GM18508 (cell line): ENCODE results near the gene AWAT1.
"Not testable (repeated sequence)": the region's sequence is repeated elsewhere in the genome, so short reads cannot be mapped to it uniquely, and the experiment has no call there.

Source experiments
- ATAC-seq: cut with Tn5 transposase; IDR thresholded peaks from one replicate; pipeline ENCODE4 v1.9.1; 2021; ENCODE audit warnings: moderate number of reproducible peaks; ENCODE audit not compliant: insufficient read depth, unreplicated experiment

Gene AWAT1

DNA sequence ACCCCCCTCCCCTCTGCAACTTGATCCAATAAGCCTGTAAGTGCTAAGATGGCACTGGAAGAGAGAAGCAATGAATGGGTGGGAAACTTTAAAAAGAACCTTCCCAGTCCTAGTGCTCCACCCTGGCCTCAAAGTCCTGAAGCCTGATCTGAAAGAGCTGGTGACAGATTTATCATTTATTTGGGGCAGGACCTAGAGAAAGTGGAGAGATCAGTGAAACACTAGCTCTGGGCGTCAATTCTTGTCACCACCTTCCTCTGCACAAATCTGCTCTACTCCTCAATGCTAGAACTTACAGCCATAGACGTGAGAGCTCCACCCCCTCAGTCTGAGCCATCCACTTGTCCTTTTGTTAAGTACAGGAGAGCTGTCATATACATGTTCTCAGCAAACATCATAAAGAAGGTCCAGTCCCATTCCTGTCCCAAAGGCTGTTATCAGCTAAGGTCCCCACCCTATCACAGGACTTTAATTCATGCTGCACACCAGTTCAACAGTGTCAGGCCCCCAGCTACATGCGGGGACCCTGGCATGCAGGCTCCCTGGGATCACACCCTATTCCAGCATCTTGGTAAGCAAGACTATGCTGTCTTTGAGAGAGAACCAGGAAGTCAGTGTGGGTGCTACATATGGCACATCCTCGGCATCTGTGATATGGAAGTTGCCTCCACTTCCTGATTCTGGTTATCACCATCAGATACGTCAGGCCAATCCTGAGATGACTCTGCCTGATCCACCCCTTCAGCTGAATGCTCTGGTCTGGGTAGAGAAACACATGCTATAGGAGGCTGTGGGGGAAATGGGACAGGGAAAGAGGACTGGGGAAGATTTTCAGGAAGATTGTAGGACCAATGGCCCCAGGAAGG is 23.2 kb downstream of the AWAT1 start:
- no peak for ATAC-seq

DNA sequence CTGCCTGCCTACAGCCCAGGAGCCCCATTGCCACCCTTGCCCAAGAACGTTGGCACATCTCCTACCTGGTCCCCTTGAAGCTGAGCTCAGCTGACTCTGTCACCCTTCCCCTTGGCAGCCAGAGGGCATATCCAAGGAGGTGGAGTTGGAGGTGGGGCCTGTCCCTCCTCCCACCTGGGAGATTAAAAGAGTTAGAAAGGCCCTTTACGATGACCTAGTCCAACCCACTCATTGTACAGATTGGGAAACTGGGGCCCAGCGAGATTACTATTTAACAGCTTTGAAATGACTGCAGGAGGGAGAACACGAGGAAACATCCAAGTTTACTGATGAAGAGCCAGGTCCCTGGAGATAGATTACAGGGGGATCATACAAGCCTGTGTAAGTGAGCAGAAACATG is 25.6 kb downstream of the AWAT1 start, which contains the start of gene P2RY4:
Gene P2RY4 (minus strand): TSS at position 101 of the 400 bp plus-strand sequence. CDS start 580 bp downstream, outside the sequence.
- no peak for ATAC-seq

DNA sequence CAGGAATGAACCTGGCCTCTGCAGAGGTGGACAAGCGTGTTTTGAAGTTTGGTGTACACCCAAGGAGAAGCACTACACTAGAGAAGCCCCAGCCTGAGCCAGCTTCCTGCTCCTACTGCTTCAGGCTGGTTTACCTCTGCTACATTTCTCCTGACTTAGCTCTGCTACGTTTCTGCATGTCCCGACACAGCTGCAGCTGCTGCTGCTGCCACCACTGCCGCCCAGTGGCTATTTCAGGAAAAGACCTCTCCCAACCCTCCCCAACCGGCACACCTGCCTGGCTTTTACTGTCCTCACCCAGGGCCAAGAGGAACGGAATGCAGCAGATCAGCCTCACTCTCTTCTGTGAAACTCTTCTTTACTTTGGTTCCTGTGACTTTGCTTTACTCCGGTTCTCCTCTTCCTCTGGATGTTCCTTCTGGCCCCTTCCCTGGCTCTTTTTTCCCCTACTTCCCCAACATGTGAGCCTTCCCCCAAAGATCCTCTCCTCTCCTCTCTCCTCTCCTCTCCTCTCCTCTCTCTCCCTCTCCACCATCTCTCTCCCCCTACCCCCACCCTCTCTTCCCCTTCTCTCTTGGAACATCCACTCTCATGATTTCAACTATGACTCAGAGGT is 28.6 kb downstream of the AWAT1 start:
- no peak for ATAC-seq

DNA sequence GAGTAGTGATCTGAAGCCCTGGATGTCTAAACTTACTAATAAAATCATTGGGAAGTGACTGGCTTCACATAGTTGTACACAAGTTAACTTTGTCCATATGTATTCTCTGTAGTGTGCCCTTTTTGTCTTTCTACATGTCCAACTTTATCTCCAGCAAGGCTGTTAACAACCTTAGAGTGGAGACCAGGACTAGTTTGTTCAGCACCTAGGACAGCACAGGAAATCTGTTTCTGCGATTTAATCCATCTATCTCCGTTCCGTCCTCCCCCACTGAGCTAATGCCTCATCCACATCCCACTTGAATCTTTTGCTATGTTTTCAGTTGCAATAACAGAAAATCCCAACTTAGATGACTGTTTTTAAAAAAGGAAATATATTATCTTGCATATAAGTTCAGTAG is 30.3 kb downstream of the AWAT1 start:
- ATAC-seq = no peak

DNA sequence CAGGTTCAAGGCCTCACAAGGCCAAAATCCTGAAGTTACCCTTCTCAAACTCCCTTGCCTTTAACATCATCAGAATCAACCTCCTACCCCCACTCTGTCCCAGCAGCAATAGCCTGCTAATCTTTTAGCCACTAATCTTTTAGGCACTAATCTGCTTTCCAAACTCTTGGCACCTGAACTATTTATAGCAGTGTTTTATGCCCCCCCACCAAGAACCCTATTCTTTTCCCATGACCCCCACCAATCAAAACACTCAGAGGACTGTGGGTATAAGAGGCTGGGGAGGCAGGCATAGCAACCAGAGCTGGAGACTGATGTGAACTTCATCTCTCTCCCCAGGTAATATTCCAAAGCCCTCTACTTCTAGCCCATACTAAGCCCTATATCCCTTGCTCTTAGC is 33.6 kb downstream of the AWAT1 start, which contains the start of gene ARR3:
Gene ARR3 (plus strand): TSS at position 301 of the 400 bp plus-strand sequence. CDS start 1,052 bp downstream, outside the sequence.
- no peak for ATAC-seq

DNA sequence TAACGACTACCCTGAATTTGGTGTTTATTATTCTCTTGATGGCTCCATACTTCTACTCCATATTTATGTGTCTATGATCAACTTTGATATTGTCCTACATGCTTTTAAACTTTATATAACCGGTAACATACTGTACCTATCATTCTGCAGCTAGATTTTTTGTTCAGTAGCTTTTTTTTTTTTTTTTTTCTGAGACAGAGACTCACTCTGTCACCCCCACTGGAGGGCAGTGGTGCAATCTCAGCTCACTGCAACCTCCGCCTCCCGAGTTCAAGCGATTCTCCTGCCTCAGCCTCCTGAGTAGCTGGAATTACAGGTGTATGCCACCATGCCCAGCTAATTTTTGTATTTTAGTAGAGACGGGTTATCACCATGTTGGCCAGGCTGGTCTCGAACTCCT is 39.6 kb downstream of the AWAT1 start:
- not testable (repeated sequence) for ATAC-seq

DNA sequence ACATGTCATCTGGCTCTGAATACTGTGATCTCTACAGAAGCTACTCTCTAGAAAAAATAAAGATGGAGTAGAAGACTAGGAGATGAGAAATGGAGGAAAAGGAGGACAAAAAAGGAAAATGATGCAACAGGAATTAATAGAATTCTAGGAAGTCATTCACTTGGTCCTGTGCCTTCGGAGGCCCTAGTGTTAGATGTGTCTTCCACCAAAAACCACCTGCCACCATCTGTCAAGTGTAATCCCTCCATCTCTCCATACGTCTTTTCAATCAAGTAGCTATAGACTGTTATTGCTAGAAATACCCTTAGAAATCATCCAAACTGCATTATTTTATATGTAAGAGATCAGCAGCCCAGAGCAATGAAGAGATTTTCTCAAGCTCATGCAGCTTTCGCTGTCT is 44.6 kb downstream of the AWAT1 start:
- no peak for ATAC-seq

DNA sequence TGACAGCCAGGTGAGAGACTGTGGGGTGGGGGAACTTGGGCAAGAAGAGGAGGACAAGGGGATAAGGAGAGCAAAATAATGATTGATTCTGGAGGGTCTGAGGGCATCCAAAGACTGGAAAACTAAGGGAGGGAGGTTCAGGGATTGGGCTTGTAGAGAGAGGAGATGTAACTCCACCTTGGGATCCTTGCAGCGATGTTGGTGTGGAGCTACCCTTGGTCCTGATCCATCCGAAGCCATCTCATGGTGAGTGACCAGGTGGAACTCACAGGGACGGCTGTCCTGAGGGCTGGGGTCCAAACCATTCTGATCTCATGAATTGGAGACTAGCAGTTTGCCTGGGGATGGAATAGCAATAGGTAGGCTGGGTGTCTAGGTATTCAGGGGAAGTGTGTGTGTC is 46.1 kb downstream of the AWAT1 start:
- ATAC-seq = no peak

DNA sequence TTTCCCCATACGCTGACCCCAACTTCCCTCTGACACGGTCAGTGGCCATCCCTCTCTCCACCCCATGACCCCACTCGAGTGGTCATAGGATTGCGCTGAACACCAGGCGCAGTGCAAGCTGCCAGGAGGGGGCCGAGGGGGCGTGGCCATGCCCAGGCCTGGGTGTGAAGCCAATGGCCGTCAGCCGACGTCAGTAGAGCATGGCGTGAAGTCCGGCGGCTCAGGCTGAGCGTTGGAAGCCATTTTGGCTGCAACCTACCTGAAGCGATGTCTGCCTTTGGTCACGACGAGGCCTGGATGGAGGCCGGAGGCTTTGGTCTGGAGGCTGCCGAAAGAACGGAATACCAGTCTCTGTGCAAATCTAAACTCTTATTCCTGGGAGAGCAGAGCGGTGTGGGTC is 47.5 kb downstream of the AWAT1 start, which contains the start of gene RAB41:
Gene RAB41 (plus strand): TSS at position 222 of the 400 bp plus-strand sequence. CDS start 46 bp downstream, at position 268.
- no peak for ATAC-seq

DNA sequence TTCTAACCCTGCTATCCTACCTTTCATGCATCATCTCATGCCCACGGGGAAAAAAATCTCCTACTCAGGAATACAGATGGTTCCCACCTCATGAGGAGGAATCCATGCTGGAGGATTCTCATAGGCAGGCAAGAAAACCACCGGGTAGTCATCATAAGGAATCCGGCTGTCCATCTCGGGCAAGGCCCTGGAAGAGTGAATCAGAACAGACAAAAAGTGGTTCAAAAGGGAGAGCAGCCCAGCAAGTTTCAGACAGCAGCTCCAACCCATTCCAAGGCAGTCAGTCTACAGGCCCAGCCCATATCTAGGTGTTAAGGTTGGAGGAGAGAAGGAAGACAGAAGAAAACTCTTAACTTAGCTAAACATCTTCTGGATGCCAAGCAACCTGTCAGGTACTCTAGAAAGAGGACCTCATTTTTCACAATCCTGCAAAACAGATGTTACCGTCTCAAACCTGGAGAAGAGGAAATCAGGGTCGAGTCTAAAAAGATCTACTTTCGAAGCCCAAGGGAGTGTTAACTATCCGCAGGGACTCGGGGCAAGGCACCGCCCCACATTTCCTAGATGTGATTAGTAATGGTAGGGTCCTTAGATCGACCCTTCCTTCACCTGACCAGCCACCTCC is 54.8 kb downstream of the AWAT1 start:
- ATAC-seq = no peak
